ENCODE measurements around the gene EMP2. TPM values are rescaled to one million over a fixed set of nuclear protein-coding genes. Genes with fewer than 3 reads are reported as not detected.

EMP2 gene
- total RNA-seq, 1 donor from 2014 or later: 110 TPM

GRCh38 chr16:10584981-10585438 is 4.6 kb upstream of the EMP2 start:
- intact Hi-C loops (cut with DNase I): no loop called here
- ATAC-seq: no peak
- no peak for DNase-seq (ENCODE audit: missing footprints)

- intact Hi-C loops (cut with DNase I): no loop called here
- ATAC-seq (no peak), DNase-seq (ENCODE audit: missing footprints) (no peak)
These were observed 2.9 kb upstream of the EMP2 start for GRCh38 chr16:10583269-10583668.

DNA sequence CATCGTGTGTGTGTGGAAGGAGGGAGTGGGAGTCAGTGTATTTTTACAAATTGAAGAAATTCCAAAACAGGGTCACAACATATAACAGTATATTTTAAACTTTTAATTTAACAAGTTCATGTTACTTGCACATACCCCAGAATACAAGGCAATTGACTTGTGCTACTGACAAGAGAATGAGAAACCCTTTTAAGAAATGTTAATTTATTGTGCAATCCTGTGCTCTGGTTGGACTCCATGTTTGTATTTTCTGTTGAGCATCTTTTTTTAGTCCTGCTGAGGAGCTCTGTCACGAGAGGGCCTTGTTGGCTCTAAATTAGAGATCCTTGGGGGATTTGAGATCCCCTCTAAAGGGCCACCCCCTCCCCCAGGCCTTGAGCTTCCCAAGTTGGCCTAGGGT is 1.1 kb upstream of the EMP2 start:
- ATAC-seq (no peak), DNase-seq (ENCODE audit: missing footprints) (no peak)
- intact Hi-C loops (cut with DNase I): loop anchor here (2.0 kb wide), 1 partner anchor 15 kb away; no protein-coding TSS in a partner anchor

- intact Hi-C loops (cut with DNase I): loop anchor here (1.0 to 2.0 kb wide), 4 partner anchors 16 to 60 kb away; no protein-coding TSS in a partner anchor
- no peak for ATAC-seq
- no peak for DNase-seq (ENCODE audit: missing footprints)
These were observed 467 bp upstream of the EMP2 start for GRCh38 chr16:10580883-10581247.

- DNase-seq (ENCODE audit: missing footprints) (no peak), ATAC-seq (no peak)
- intact Hi-C loops (cut with DNase I): loop anchor here (5.0 kb wide), 3 partner anchors 158 to 358 kb away; no protein-coding TSS in a partner anchor
These were observed 828 bp downstream of the EMP2 start for GRCh38 chr16:10579575-10579964.

DNA sequence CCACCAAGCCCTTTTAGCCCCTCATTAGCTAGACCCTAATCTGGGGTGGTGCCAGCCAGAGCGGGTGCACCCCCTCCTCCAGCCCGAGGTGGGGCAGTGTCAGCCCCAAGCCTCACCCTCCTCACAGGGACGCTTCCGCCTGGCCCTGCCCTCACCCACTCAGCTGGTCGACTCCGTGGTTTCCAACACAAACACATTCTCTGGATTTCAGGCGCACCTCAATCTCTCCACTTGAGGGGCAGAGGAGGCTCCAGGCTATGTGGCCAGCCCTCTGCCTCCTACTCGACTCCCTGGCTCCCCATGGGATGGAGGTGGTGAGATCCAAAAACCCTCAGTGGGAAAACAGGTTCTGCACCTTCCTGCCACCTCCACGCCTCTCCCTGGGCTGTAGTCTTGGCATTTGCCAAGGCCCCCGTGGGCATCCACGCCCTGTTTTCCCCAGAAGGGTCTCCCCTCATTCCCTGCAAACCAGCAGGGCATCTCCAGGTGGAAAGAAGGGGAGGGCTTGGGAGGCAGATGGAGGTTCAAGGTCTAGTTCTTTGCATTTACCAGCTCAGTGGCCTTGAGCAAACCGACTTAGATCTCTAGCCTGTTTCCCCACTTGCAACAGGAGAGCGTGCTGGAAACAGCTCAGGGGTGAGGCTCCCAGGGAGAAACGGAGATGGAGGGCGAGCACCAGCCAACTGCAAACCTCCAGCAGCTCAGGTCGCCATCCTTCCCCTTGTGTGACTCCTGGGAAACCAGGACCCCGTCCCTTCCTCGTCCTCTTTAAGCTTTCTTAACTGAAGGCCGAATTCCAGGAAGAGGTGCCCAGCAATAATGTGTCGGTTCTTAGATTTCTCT is 1.7 kb downstream of the EMP2 start:
- ATAC-seq: peak; percentile 26
- DNase-seq (ENCODE audit: missing footprints): no peak
- intact Hi-C loops (cut with DNase I): loop anchor here (5.0 kb wide), 3 partner anchors 159 to 359 kb away; no protein-coding TSS in a partner anchor

DNA sequence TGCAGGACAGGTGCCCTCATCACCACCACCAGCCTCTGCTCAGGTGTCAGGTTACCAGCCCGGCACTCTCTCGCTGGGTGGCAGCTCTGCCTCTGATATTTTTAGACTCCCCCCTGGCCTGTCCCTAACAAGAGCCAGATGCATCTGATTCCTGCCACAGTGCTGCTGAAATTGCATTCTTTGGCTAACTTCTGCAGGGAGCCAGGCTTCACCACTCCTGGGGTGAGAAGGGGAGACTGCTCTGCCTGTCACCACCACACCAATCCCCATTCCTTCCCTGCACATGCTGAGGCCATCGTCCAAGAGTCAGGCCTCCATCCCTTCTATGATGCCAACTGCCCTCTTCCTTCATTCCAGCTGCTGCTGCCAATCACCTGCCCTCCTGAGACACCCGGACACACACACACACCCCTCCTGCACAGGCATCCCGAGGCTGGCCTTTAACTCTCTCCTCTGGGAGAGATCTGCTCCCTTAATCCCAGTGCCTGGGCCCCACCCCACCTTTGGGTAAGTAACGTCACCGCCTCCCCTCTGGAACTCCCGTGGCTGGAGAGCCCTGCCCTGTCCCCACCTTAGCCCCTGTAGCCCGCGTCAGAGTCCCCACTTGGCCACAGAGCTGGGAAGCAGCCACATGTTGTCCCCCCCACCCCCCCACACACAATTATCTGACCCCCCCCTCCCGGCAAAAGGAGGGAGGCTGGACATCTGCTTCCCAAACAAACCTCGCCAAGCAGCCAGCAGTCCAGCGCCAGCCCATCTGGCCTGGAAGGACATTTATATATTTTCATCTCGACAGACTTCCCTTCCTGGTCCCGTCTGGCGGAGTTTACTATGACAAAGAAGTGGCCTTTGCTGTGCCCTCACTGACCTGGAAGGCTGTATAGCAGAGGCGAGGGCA is 2.8 kb downstream of the EMP2 start:
- ATAC-seq: peak; percentile 75
- DNase-seq (ENCODE audit: missing footprints): no peak
- intact Hi-C loops (cut with DNase I): loop anchor here (1.0 to 5.0 kb wide), 5 partner anchors 24 to 360 kb away; no protein-coding TSS in a partner anchor

DNA sequence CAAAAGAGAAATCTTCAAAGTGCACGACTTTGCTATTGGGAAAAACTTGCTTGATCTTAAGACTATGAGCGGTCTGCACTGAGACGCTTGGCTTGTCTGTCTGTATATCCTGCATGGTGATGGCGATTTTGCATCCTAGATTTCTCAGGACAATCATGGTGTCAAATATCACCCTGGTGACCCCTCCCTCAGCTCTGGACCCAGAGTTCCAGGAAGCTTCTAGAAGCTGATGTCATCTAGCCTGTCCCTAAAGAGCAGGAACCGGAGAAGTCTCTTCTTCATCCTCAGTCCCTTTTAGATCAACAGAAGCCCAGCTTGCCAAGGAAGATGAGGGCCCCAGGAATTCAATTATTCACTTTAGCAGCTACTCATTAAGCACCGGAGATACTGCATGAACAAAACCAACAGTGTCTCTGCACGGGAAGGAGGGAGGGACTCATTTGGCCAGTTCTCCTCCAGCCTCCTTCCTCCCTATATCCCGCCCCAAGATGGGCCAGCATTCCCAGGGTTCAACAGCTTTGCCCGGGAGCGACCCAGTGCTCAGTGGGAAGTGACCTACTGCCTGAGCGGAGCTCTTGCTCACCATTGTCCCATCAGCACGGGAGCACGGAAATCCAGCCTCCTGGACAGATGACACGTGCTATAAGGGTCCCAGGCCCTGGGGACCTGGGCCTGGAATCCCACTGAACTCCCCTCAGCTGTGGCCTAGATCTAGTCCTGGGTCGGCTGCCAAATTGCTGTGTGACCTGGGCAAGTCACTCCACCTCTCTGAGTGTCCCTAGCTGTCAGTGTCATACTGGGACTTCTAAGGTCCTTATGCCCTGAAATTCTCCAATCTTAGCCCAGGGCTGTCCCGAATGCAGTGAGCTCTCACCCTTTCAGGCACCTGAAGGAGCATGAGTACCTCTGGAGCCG is 3.8 kb downstream of the EMP2 start:
- ATAC-seq (no peak), DNase-seq (ENCODE audit: missing footprints) (no peak)
- intact Hi-C loops (cut with DNase I): loop anchor here (1.0 to 5.0 kb wide), 5 partner anchors 25 to 361 kb away; no protein-coding TSS in a partner anchor

GRCh38 chr16:10575506-10576130 is 4.8 kb downstream of the EMP2 start:
- intact Hi-C loops (cut with DNase I): loop anchor here (2.0 to 5.0 kb wide), 4 partner anchors 45 to 362 kb away; no protein-coding TSS in a partner anchor
- DNase-seq (ENCODE audit: missing footprints) (no peak), ATAC-seq (no peak)

DNA sequence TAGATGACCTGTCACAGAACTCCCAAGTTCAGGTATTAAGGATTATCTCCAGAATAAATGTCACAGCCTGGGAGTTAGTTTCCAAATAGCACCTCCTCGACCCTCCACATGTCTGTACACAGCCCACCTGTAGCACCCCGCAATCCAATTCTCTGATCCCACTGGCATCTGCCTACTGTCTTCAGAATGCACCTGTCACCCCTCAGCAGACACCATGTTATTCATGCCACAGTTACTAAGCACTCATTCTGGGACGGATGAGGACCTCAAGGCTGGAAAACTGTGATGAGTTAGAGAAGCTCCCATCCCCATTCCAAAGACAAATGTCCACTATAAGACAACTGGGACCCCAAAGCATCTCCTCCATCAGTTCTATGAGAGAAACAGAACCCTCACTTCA is 7.8 kb downstream of the EMP2 start:
- DNase-seq (ENCODE audit: missing footprints): no peak
- no peak for ATAC-seq
- intact Hi-C loops (cut with DNase I): no loop called here

DNA sequence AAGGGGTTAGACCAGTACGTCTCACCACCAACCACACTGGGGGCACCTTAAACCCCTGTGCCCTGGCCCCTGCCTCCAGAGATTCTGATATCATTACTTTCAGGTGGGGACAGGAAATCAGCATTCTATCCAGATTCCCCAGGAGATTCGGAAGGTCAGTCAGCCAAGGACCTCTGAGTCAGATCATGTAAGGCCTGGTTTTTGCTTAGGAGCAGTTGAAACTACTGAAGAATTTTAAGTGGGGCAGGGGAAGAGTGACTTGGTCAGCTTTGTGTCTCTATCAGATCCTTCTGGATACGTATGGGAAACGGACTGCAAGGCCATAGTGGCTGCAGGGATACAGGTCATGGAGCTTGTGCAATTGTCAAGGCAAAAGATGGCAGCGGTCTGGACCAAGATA is 9.0 kb downstream of the EMP2 start:
- DNase-seq (ENCODE audit: missing footprints): no peak
- ATAC-seq: no peak
- intact Hi-C loops (cut with DNase I): no loop called here

- intact Hi-C loops (cut with DNase I): no loop called here
- ATAC-seq (peak; percentile 70), DNase-seq (ENCODE audit: missing footprints) (no peak)
These were observed 10.8 kb downstream of the EMP2 start for GRCh38 chr16:10569621-10570020.

GRCh38 chr16:10566613-10567012 is 13.8 kb downstream of the EMP2 start:
- intact Hi-C loops (cut with DNase I): no loop called here
- no peak for DNase-seq (ENCODE audit: missing footprints)
- no peak for ATAC-seq

DNA sequence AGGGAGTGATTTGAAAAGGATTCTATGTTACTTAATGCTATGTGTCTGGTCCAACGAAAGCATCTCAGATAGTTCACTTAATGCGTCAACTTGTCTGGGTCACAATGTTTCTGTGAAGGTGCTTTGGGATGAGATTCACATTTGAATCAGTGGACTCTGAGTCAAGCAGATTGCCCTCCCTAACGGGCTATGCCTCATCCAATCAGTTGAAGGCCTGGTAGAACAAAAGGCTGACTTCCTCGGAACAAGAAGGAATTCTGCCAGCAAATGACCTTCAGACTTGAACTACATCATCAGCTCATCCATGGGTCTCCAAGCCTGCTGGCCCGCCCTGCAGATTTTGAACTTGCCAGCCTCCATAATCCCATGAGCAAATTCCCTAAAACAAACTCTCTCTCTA is 15.2 kb downstream of the EMP2 start:
- intact Hi-C loops (cut with DNase I): no loop called here
- DNase-seq (ENCODE audit: missing footprints) (no peak), ATAC-seq (peak; percentile 15)

- ATAC-seq: no peak
- intact Hi-C loops (cut with DNase I): no loop called here
- no peak for DNase-seq (ENCODE audit: missing footprints)
These were observed 15.8 kb downstream of the EMP2 start for GRCh38 chr16:10564591-10564990.

- ATAC-seq: no peak
- DNase-seq (ENCODE audit: missing footprints): no peak
- intact Hi-C loops (cut with DNase I): no loop called here
These were observed 18.0 kb downstream of the EMP2 start for GRCh38 chr16:10562361-10562899.

GRCh38 chr16:10561425-10561824 is 19.0 kb downstream of the EMP2 start:
- no peak for ATAC-seq
- intact Hi-C loops (cut with DNase I): no loop called here
- no peak for DNase-seq (ENCODE audit: missing footprints)

DNA sequence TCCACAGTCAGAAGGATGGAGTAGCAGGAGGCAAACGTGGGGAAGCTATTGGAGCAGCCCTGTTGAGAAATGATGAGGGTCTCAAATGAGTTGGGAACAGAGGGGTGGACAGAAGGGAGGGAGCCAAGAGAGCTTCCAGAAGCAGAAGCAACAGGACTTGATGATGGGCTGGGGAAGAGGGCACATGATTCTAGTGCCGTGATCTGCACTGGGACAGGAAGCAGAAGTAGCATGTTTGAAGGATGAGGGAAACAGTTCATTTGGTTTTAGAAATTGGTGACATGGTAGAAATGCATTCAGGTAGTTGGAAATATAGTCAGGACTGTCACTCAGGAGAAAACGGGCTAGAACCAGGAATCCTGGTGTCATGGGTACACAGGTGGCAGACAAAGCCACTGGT is 19.4 kb downstream of the EMP2 start:
- DNase-seq (ENCODE audit: missing footprints): no peak
- ATAC-seq: no peak
- intact Hi-C loops (cut with DNase I): no loop called here
